AG09319 (cell line): ENCODE data around the gene ADCY2.

Experiments
- DNase-seq: peaks from one replicate; pipeline ENCODE4 v3.0.0-alpha.2; 2010; ENCODE audit warnings: low read depth; ENCODE audit errors: extremely low read depth
- CTCF ChIP-seq: IDR thresholded peaks from 2 replicates; pipeline ENCODE4 v1.5.1; 2011; ENCODE audit warnings: low read depth, mild to moderate bottlenecking, inconsistent platforms, low read length, moderate library complexity

The ADCY2 gene

GRCh38 chr5:7842531-7842930 is 446.6 kb downstream of the ADCY2 start:
- no peak for DNase-seq
- TF ChIP-seq CTCF: no peak

GRCh38 chr5:7844901-7845300 is 449.0 kb downstream of the ADCY2 start:
- TF ChIP-seq CTCF: no peak
- DNase-seq: no peak

GRCh38 chr5:7845557-7845956 is 449.6 kb downstream of the ADCY2 start:
- DNase-seq: no peak
- no peak for TF ChIP-seq CTCF

- TF ChIP-seq CTCF: no peak
- DNase-seq: no peak
These were observed 450.4 kb downstream of the ADCY2 start for GRCh38 chr5:7846327-7846726.

GRCh38 chr5:7848296-7848695 is 452.4 kb downstream of the ADCY2 start:
- DNase-seq: no peak
- no peak for TF ChIP-seq CTCF

- no peak for DNase-seq
- TF ChIP-seq CTCF: peak; percentile 14
These were observed 453.9 kb downstream of the ADCY2 start for GRCh38 chr5:7849681-7850394.

GRCh38 chr5:7850395-7851239 is 454.7 kb downstream of the ADCY2 start, which contains the start of gene CFAP90:
Gene CFAP90 (minus strand): TSS chr5:7851133. CDS start chr5:7851021, 112 bp downstream.
- TF ChIP-seq CTCF: peak; percentile 34
- no peak for DNase-seq
